Activated CD4-positive, alpha-beta T cell treated with anti-CD3 and anti-CD28 coated beads, Interleukin-2, amount 50 U/mL, for 4 hours (primary cell): ENCODE data around the gene LRIG2.
"Not testable (repeated sequence)": the region's sequence is repeated elsewhere in the genome, so short reads cannot be mapped to it uniquely, and the experiment has no call there.

Source experiments
- DNase-seq, 2 experiments: peaks; one replicate each; pipeline ENCODE4 v3.0.0-alpha.2; 2020

LRIG2 gene

GRCh38 chr1:113133038-113133437 lies 60.0 kb downstream of the LRIG2 start:
- no peak for DNase-seq

- no peak for DNase-seq
These were observed 60.8 kb downstream of the LRIG2 start for GRCh38 chr1:113133759-113134158.

- DNase-seq = no peak
These were observed 62.5 kb downstream of the LRIG2 start for GRCh38 chr1:113135460-113135859.

GRCh38 chr1:113136476-113136875 lies 63.5 kb downstream of the LRIG2 start:
- no peak for DNase-seq

- no peak for DNase-seq
These were observed 64.6 kb downstream of the LRIG2 start for GRCh38 chr1:113137563-113137962.

GRCh38 chr1:113138778-113139177 lies 65.8 kb downstream of the LRIG2 start:
- DNase-seq = no peak

- no peak for DNase-seq
These were observed 67.2 kb downstream of the LRIG2 start for GRCh38 chr1:113140176-113140575.

GRCh38 chr1:113140588-113141446 lies 67.8 kb downstream of the LRIG2 start:
- DNase-seq = peak; percentile 33 to 38

- DNase-seq = no peak
These were observed 68.9 kb downstream of the LRIG2 start for GRCh38 chr1:113141650-113142473.

- no peak for DNase-seq
These were observed 69.8 kb downstream of the LRIG2 start for GRCh38 chr1:113142791-113143190.

- DNase-seq = peak in 1 of 2 experiments; percentile 4
These were observed 73.5 kb downstream of the LRIG2 start for GRCh38 chr1:113146242-113147072.

GRCh38 chr1:113147073-113147625 lies 74.2 kb downstream of the LRIG2 start:
- no peak for DNase-seq

GRCh38 chr1:113147826-113148225 lies 74.8 kb downstream of the LRIG2 start:
- no peak for DNase-seq

- not testable (repeated sequence) for DNase-seq
These were observed 77.5 kb downstream of the LRIG2 start for GRCh38 chr1:113150494-113150893.

- no peak for DNase-seq
These were observed 80.3 kb downstream of the LRIG2 start for GRCh38 chr1:113153116-113153803.

GRCh38 chr1:113156368-113156767 lies 83.4 kb downstream of the LRIG2 start:
- no peak for DNase-seq

- DNase-seq = not testable (repeated sequence)
These were observed 85.7 kb downstream of the LRIG2 start for GRCh38 chr1:113158743-113159142.

- no peak for DNase-seq
These were observed 93.5 kb downstream of the LRIG2 start for GRCh38 chr1:113166473-113166872.

GRCh38 chr1:113168946-113169345 lies 95.9 kb downstream of the LRIG2 start:
- DNase-seq = no peak

- DNase-seq = no peak
These were observed 96.6 kb downstream of the LRIG2 start for GRCh38 chr1:113169591-113169990.

- DNase-seq = no peak
These were observed 97.5 kb downstream of the LRIG2 start for GRCh38 chr1:113170519-113170918.

GRCh38 chr1:113178106-113178505 lies 105.1 kb downstream of the LRIG2 start:
- DNase-seq = no peak
